HCT116 (cell line): ENCODE data around the gene CCM2.

Source experiments
- CTCF ChIP-seq, 3 experiments: fragments of 200-600 bp in 1 of 3; sonication (generic) in 1 of 3; IDR thresholded peaks in 2 of 3; conservative IDR thresholded peaks in 1 of 3; 2 replicates each; pipeline ENCODE4 v1.5.1; 2012 to 2017; ENCODE audit warnings: low read depth in 2 of 3, low read length in 2 of 3, antibody characterized with exemption in 1 of 3, borderline replicate concordance in 1 of 3, control low read depth in 1 of 3, mild to moderate bottlenecking in 1 of 3, mixed read lengths in 1 of 3, mixed run types in 1 of 3, moderate library complexity in 1 of 3; ENCODE audit not compliant: insufficient read depth in 1 of 3
- EZH2 ChIP-seq: fragments of 200-600 bp; sonication (generic); IDR thresholded peaks from 2 replicates; pipeline ENCODE4 v1.6.1; 2017; ENCODE audit warnings: antibody characterized with exemption, mixed run types
- EZH2phosphoT487 ChIP-seq: fragments of 200-600 bp; IDR thresholded peaks from 2 replicates; pipeline ENCODE4 v1.6.1; 2018; ENCODE audit warnings: antibody characterized with exemption, borderline replicate concordance
- JUND ChIP-seq: IDR thresholded peaks from 2 replicates; pipeline ENCODE4 v1.6.1; 2012
- POLR2A ChIP-seq: IDR thresholded peaks from 2 replicates; pipeline ENCODE4 v1.7.0; 2011; ENCODE audit warnings: borderline replicate concordance; ENCODE audit not compliant: insufficient read depth, insufficient read length; ENCODE audit errors: extremely low read depth
- POLR2AphosphoS5 ChIP-seq: IDR thresholded peaks from 2 replicates; pipeline ENCODE4 v1.6.1; 2011; ENCODE audit warnings: mild to moderate bottlenecking, low read depth, low read length, moderate library complexity
- SIN3A ChIP-seq: IDR thresholded peaks from 2 replicates; pipeline ENCODE4 v1.6.1; 2012; ENCODE audit warnings: low read depth
- SP1 ChIP-seq: IDR thresholded peaks from 2 replicates; pipeline ENCODE4 v1.6.1; 2012; ENCODE audit warnings: low read depth
- SRF ChIP-seq: IDR thresholded peaks from 2 replicates; pipeline ENCODE4 v1.6.1; 2012; ENCODE audit warnings: low read depth
- TF ChIP-seq, protein P1 (sequence below): IDR thresholded peaks from 2 replicates; pipeline ENCODE4 v1.6.1; 2011; ENCODE audit warnings: mild to moderate bottlenecking, low read length, moderate library complexity; ENCODE audit not compliant: insufficient replicate concordance; ENCODE audit errors: extremely low read depth
- TF ChIP-seq, protein P2 (sequence below): IDR thresholded peaks from 2 replicates; pipeline ENCODE4 v1.6.1; 2012; ENCODE audit warnings: low read depth

GRCh38 chr7:45076946-45077345 lies 76.9 kb downstream of the CCM2 start:
- no peak for TF ChIP-seq CTCF (IDR thresholded peaks at IDR 0.05 in 2 of 3, conservative IDR thresholded peaks at IDR 0.05 in 1 of 3; ENCODE audit: borderline replicate concordance in 1 of 3, insufficient read depth in 1 of 3, low read depth in 2 of 3, low read length in 2 of 3)
- TF ChIP-seq SRF: no peak
- no peak for TF ChIP-seq EZH2
- TF ChIP-seq, protein P1, sequence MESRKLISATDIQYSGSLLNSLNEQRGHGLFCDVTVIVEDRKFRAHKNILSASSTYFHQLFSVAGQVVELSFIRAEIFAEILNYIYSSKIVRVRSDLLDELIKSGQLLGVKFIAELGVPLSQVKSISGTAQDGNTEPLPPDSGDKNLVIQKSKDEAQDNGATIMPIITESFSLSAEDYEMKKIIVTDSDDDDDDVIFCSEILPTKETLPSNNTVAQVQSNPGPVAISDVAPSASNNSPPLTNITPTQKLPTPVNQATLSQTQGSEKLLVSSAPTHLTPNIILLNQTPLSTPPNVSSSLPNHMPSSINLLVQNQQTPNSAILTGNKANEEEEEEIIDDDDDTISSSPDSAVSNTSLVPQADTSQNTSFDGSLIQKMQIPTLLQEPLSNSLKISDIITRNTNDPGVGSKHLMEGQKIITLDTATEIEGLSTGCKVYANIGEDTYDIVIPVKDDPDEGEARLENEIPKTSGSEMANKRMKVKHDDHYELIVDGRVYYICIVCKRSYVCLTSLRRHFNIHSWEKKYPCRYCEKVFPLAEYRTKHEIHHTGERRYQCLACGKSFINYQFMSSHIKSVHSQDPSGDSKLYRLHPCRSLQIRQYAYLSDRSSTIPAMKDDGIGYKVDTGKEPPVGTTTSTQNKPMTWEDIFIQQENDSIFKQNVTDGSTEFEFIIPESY: no peak
- no peak for TF ChIP-seq EZH2phosphoT487
- TF ChIP-seq SP1: no peak
- TF ChIP-seq POLR2AphosphoS5: no peak
- no peak for TF ChIP-seq POLR2A
- no peak for TF ChIP-seq JUND
- TF ChIP-seq, protein P2, sequence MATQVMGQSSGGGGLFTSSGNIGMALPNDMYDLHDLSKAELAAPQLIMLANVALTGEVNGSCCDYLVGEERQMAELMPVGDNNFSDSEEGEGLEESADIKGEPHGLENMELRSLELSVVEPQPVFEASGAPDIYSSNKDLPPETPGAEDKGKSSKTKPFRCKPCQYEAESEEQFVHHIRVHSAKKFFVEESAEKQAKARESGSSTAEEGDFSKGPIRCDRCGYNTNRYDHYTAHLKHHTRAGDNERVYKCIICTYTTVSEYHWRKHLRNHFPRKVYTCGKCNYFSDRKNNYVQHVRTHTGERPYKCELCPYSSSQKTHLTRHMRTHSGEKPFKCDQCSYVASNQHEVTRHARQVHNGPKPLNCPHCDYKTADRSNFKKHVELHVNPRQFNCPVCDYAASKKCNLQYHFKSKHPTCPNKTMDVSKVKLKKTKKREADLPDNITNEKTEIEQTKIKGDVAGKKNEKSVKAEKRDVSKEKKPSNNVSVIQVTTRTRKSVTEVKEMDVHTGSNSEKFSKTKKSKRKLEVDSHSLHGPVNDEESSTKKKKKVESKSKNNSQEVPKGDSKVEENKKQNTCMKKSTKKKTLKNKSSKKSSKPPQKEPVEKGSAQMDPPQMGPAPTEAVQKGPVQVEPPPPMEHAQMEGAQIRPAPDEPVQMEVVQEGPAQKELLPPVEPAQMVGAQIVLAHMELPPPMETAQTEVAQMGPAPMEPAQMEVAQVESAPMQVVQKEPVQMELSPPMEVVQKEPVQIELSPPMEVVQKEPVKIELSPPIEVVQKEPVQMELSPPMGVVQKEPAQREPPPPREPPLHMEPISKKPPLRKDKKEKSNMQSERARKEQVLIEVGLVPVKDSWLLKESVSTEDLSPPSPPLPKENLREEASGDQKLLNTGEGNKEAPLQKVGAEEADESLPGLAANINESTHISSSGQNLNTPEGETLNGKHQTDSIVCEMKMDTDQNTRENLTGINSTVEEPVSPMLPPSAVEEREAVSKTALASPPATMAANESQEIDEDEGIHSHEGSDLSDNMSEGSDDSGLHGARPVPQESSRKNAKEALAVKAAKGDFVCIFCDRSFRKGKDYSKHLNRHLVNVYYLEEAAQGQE: no peak
- TF ChIP-seq SIN3A: no peak
